Osteocyte (in vitro differentiated cells): Measurements from ENCODE around the gene NHS. TPM values are rescaled to one million over a fixed set of nuclear protein-coding genes. Genes with fewer than 3 reads are reported as not detected.
A peak's percentile ranks its signal among the peaks of the same experiment; 100 is the strongest.

Experiments used
- DNase-seq: peaks from one replicate; pipeline ENCODE4 v3.0.0; 2021; ENCODE audit warnings: mixed read lengths; ENCODE audit not compliant: unreplicated experiment; ENCODE audit errors: extremely low spot score
- H3K27ac Mint-ChIP-seq: one replicate; pipeline ENCODE4 v1.8.0; 2021; ENCODE audit warnings: mild to moderate bottlenecking, mixed read lengths; ENCODE audit not compliant: unreplicated experiment
- H3K27me3 Mint-ChIP-seq: one replicate; pipeline ENCODE4 v1.8.0; 2021; ENCODE audit warnings: mixed read lengths; ENCODE audit not compliant: unreplicated experiment
- H3K36me3 Mint-ChIP-seq: one replicate; pipeline ENCODE4 v1.8.0; 2021; ENCODE audit warnings: mixed read lengths; ENCODE audit not compliant: unreplicated experiment
- H3K4me1 Mint-ChIP-seq: one replicate; pipeline ENCODE4 v1.8.0; 2021; ENCODE audit warnings: mixed read lengths; ENCODE audit not compliant: unreplicated experiment
- H3K4me3 Mint-ChIP-seq: one replicate; pipeline ENCODE4 v1.8.0; 2021; ENCODE audit warnings: mild to moderate bottlenecking, moderate library complexity, mixed read lengths; ENCODE audit not compliant: unreplicated experiment
- H3K9me3 Mint-ChIP-seq: one replicate; pipeline ENCODE4 v1.8.0; 2021; ENCODE audit warnings: mixed read lengths; ENCODE audit not compliant: unreplicated experiment
- CTCF ChIP-seq: fragments of 200-600 bp; sonication (generic); IDR thresholded peaks from 2 replicates; pipeline ENCODE4 v1.5.0; 2021; ENCODE audit warnings: antibody characterized with exemption, mild to moderate bottlenecking, moderate library complexity
- total RNA-seq: library from RNA; stranded (reverse); gene quantifications from 2 replicates; pipeline ENCODE4 v1.2.1, GENCODE V29; 2021

Gene NHS
- total RNA-seq, 1 donor from 2014 or later = 4.3 TPM

- Mint-ChIP-seq H3K27ac (no peak overlapping the region), H3K9me3 (no peaks in the 10 kb centered on the region), H3K4me1 (peaks cover 30% of the 10 kb centered on the region), H3K27me3 (no peaks in the 10 kb centered on the region), H3K4me3 (no peak overlapping the region), H3K36me3 (no peaks in the 10 kb centered on the region)
- DNase-seq = no peak
- TF ChIP-seq CTCF = no peak
These were observed 179.9 kb downstream of the NHS start for GRCh38 chrX:17554914-17555313.

- no peaks in the 10 kb centered on the region for H3K9me3 Mint-ChIP-seq
- H3K27me3 Mint-ChIP-seq = no peaks in the 10 kb centered on the region
- no peak overlapping the region for H3K4me3 Mint-ChIP-seq
- H3K36me3 Mint-ChIP-seq = no peaks in the 10 kb centered on the region
- TF ChIP-seq CTCF = no peak
- no peak for DNase-seq
- no peak overlapping the region for H3K27ac Mint-ChIP-seq
- H3K4me1 Mint-ChIP-seq = peaks cover 38% of the 10 kb centered on the region
These were observed 180.8 kb downstream of the NHS start for GRCh38 chrX:17555846-17556245.

- Mint-ChIP-seq H3K4me1 (peaks cover 27% of the 10 kb centered on the region), H3K36me3 (no peaks in the 10 kb centered on the region), H3K4me3 (no peak overlapping the region), H3K27ac (peak overlapping the region; percentile 23), H3K27me3 (no peaks in the 10 kb centered on the region), H3K9me3 (no peaks in the 10 kb centered on the region)
- no peak for TF ChIP-seq CTCF
- no peak for DNase-seq
These were observed 184.9 kb downstream of the NHS start for GRCh38 chrX:17559728-17560379.

- Mint-ChIP-seq H3K36me3 (no peaks in the 10 kb centered on the region), H3K4me1 (peaks cover 24% of the 10 kb centered on the region)
These were observed 185.4 kb downstream of the NHS start for GRCh38 chrX:17560385-17560784.

GRCh38 chrX:17563076-17563475 is 188.1 kb downstream of the NHS start:
- DNase-seq = no peak
- no peak overlapping the region for H3K4me3 Mint-ChIP-seq
- no peaks in the 10 kb centered on the region for H3K9me3 Mint-ChIP-seq
- no peaks in the 10 kb centered on the region for H3K36me3 Mint-ChIP-seq
- no peaks in the 10 kb centered on the region for H3K27me3 Mint-ChIP-seq
- TF ChIP-seq CTCF = no peak
- H3K4me1 Mint-ChIP-seq = peaks cover 17% of the 10 kb centered on the region
- H3K27ac Mint-ChIP-seq = no peak overlapping the region

More at GRCh38 chrX:17560385-17560784, 185.4 kb downstream of the NHS start:
- Mint-ChIP-seq H3K4me3 (no peak overlapping the region), H3K27ac (peak overlapping the region; percentile 23), H3K27me3 (no peaks in the 10 kb centered on the region), H3K9me3 (no peaks in the 10 kb centered on the region)
- no peak for DNase-seq
- no peak for TF ChIP-seq CTCF
